Memory B cell (primary cell): ENCODE data around the gene F3.
A peak's percentile ranks its signal among the peaks of the same experiment; 100 is the strongest.
"Not testable (repeated sequence)": the region's sequence is repeated elsewhere in the genome, so short reads cannot be mapped to it uniquely, and the experiment has no call there.

Experiments
- ATAC-seq: fragments of 150-1000 bp; cut with Tn5 transposase; 2 replicates; pipeline ENCODE4 v1.10.0; 2021; ENCODE audit warnings: low read depth, mild to moderate bottlenecking, moderate library complexity
- DNase-seq, 2 donors: peaks; one replicate each; pipeline ENCODE4 v3.0.0; 2022; ENCODE audit warnings: low spot score in 2 of 2
- H3K27ac Mint-ChIP-seq: one replicate; pipeline ENCODE4 v1.8.0; 2022; ENCODE audit warnings: mild to moderate bottlenecking, moderate library complexity, mixed read lengths
- H3K27me3 Mint-ChIP-seq: one replicate; pipeline ENCODE4 v1.8.0; 2022; ENCODE audit warnings: mixed read lengths
- H3K36me3 Mint-ChIP-seq: one replicate; pipeline ENCODE4 v1.8.0; 2022; ENCODE audit warnings: mild to moderate bottlenecking, mixed read lengths
- H3K4me1 Mint-ChIP-seq: one replicate; pipeline ENCODE4 v1.8.0; 2022; ENCODE audit warnings: mixed read lengths
- H3K4me3 Mint-ChIP-seq: one replicate; pipeline ENCODE4 v1.8.0; 2022; ENCODE audit warnings: mild to moderate bottlenecking, moderate library complexity, mixed read lengths
- H3K9me3 Mint-ChIP-seq: one replicate; pipeline ENCODE4 v1.8.0; 2022; ENCODE audit warnings: mixed read lengths

The F3 gene

GRCh38 chr1:94541246-94542087 is at the start of gene F3:
F3 (minus strand) TSS chr1:94541759; CDS start chr1:94541636, 123 bp downstream.
- peak within 1 kb of the TSS; percentile 71 for H3K4me3 Mint-ChIP-seq
- H3K9me3 Mint-ChIP-seq: no peaks in the 10 kb centered on the region
- ATAC-seq (peak; percentile 37), DNase-seq (peak in 1 of 2 donors; percentile 11)
- H3K4me1 Mint-ChIP-seq: peaks cover 8% of the 10 kb centered on the region
- H3K27me3 Mint-ChIP-seq: peaks cover 27% of the 10 kb centered on the region
- no peak within 1 kb of the TSS for H3K27ac Mint-ChIP-seq
- H3K36me3 Mint-ChIP-seq: no peaks in the 10 kb centered on the region

GRCh38 chr1:94590203-94591137 is 48.9 kb upstream of the F3 start:
- H3K4me3 Mint-ChIP-seq: no peak overlapping the region

GRCh38 chr1:94589728-94590127 is 48.2 kb upstream of the F3 start:
- H3K27me3 Mint-ChIP-seq: peaks cover 7% of the 10 kb centered on the region
- ATAC-seq (no peak), DNase-seq (no peak)
- H3K9me3 Mint-ChIP-seq: no peaks in the 10 kb centered on the region
- no peaks in the 10 kb centered on the region for H3K36me3 Mint-ChIP-seq
- H3K4me1 Mint-ChIP-seq: no peaks in the 10 kb centered on the region
- H3K4me3 Mint-ChIP-seq: no peak overlapping the region
- no peak overlapping the region for H3K27ac Mint-ChIP-seq

More at GRCh38 chr1:94590203-94591137, 48.9 kb upstream of the F3 start:
- no peak for DNase-seq
- Mint-ChIP-seq H3K27me3 (peaks cover 7% of the 10 kb centered on the region), H3K9me3 (no peaks in the 10 kb centered on the region), H3K27ac (no peak overlapping the region), H3K36me3 (no peaks in the 10 kb centered on the region), H3K4me1 (no peaks in the 10 kb centered on the region)
- ATAC-seq: no peak

GRCh38 chr1:94582565-94582964 is 41.0 kb upstream of the F3 start:
- no peak for ATAC-seq
- H3K4me1 Mint-ChIP-seq: no peaks in the 10 kb centered on the region
- peaks cover 7% of the 10 kb centered on the region for H3K27me3 Mint-ChIP-seq
- peaks cover 3% of the 10 kb centered on the region for H3K9me3 Mint-ChIP-seq
- H3K4me3 Mint-ChIP-seq: no peak overlapping the region
- no peaks in the 10 kb centered on the region for H3K36me3 Mint-ChIP-seq
- no peak for DNase-seq
- no peak overlapping the region for H3K27ac Mint-ChIP-seq

- H3K9me3 Mint-ChIP-seq: peaks cover 8% of the 10 kb centered on the region
- H3K27me3 Mint-ChIP-seq: peaks cover 8% of the 10 kb centered on the region
- H3K4me3 Mint-ChIP-seq: no peak overlapping the region
- no peak for DNase-seq
- no peaks in the 10 kb centered on the region for H3K4me1 Mint-ChIP-seq
- no peak for ATAC-seq
- H3K27ac Mint-ChIP-seq: no peak overlapping the region
- H3K36me3 Mint-ChIP-seq: peaks cover 2% of the 10 kb centered on the region
These were observed 39.0 kb upstream of the F3 start for GRCh38 chr1:94580367-94581115.

- Mint-ChIP-seq H3K4me3 (no peak overlapping the region), H3K9me3 (peaks cover 8% of the 10 kb centered on the region), H3K27me3 (peaks cover 8% of the 10 kb centered on the region), H3K27ac (no peak overlapping the region), H3K4me1 (no peaks in the 10 kb centered on the region), H3K36me3 (peaks cover 2% of the 10 kb centered on the region)
- no peak for DNase-seq
- ATAC-seq: no peak
These were observed 38.3 kb upstream of the F3 start for GRCh38 chr1:94579876-94580294.

GRCh38 chr1:94578856-94579255 is 37.3 kb upstream of the F3 start:
- H3K4me1 Mint-ChIP-seq: no peaks in the 10 kb centered on the region
- H3K9me3 Mint-ChIP-seq: peaks cover 8% of the 10 kb centered on the region
- DNase-seq (no peak), ATAC-seq (no peak)
- no peak overlapping the region for H3K27ac Mint-ChIP-seq
- no peak overlapping the region for H3K4me3 Mint-ChIP-seq
- H3K27me3 Mint-ChIP-seq: peaks cover 3% of the 10 kb centered on the region
- peaks cover 2% of the 10 kb centered on the region for H3K36me3 Mint-ChIP-seq

- H3K27ac Mint-ChIP-seq, H3K4me1 Mint-ChIP-seq, H3K27me3 Mint-ChIP-seq, H3K36me3 Mint-ChIP-seq, DNase-seq, ATAC-seq, H3K4me3 Mint-ChIP-seq: not testable (repeated sequence)
- H3K9me3 Mint-ChIP-seq: peaks cover 22% of the 10 kb centered on the region
These were observed 32.4 kb upstream of the F3 start for GRCh38 chr1:94573917-94574316.

GRCh38 chr1:94572780-94573179 is 31.2 kb upstream of the F3 start:
- no peak overlapping the region for H3K4me3 Mint-ChIP-seq
- H3K9me3 Mint-ChIP-seq: peaks cover 21% of the 10 kb centered on the region
- peaks cover 6% of the 10 kb centered on the region for H3K36me3 Mint-ChIP-seq
- H3K4me1 Mint-ChIP-seq: no peaks in the 10 kb centered on the region
- peaks cover 2% of the 10 kb centered on the region for H3K27me3 Mint-ChIP-seq
- ATAC-seq (no peak), DNase-seq (no peak)
- no peak overlapping the region for H3K27ac Mint-ChIP-seq

GRCh38 chr1:94570965-94571364 is 29.4 kb upstream of the F3 start:
- ATAC-seq, H3K27me3 Mint-ChIP-seq: not testable (repeated sequence)
- H3K9me3 Mint-ChIP-seq: peaks cover 17% of the 10 kb centered on the region

GRCh38 chr1:94568806-94569205 is 27.2 kb upstream of the F3 start:
- not testable (repeated sequence) for H3K4me3 Mint-ChIP-seq, H3K36me3 Mint-ChIP-seq, H3K27me3 Mint-ChIP-seq

More at GRCh38 chr1:94570965-94571364, 29.4 kb upstream of the F3 start:
- H3K4me3 Mint-ChIP-seq, H3K27ac Mint-ChIP-seq, H3K4me1 Mint-ChIP-seq, H3K36me3 Mint-ChIP-seq, DNase-seq: not testable (repeated sequence)

GRCh38 chr1:94567975-94568607 is 26.5 kb upstream of the F3 start:
- not testable (repeated sequence) for H3K27ac Mint-ChIP-seq, H3K27me3 Mint-ChIP-seq, ATAC-seq, H3K36me3 Mint-ChIP-seq, H3K4me1 Mint-ChIP-seq, H3K4me3 Mint-ChIP-seq, DNase-seq
- peaks cover 16% of the 10 kb centered on the region for H3K9me3 Mint-ChIP-seq

More at GRCh38 chr1:94568806-94569205, 27.2 kb upstream of the F3 start:
- H3K27ac Mint-ChIP-seq, ATAC-seq, H3K4me1 Mint-ChIP-seq, DNase-seq: not testable (repeated sequence)
- peaks cover 17% of the 10 kb centered on the region for H3K9me3 Mint-ChIP-seq

GRCh38 chr1:94566436-94566835 is 24.9 kb upstream of the F3 start:
- not testable (repeated sequence) for H3K4me1 Mint-ChIP-seq, DNase-seq, ATAC-seq, H3K4me3 Mint-ChIP-seq, H3K27ac Mint-ChIP-seq, H3K36me3 Mint-ChIP-seq, H3K27me3 Mint-ChIP-seq, H3K9me3 Mint-ChIP-seq
